ENCODE results near the gene MYO5B.

Gene MYO5B

GRCh38 chr18:49959176-49959575 lies 235.8 kb downstream of the MYO5B start:
- DNase-seq, result no peak

- no peak for DNase-seq
Observed at GRCh38 chr18:49955263-49955662, 239.7 kb downstream of the MYO5B start.

- DNase-seq, result no peak
Observed at GRCh38 chr18:49953391-49953790, 241.6 kb downstream of the MYO5B start.

- DNase-seq, result peak; percentile 77
Observed at GRCh38 chr18:49949951-49950395, 245.0 kb downstream of the MYO5B start.

- DNase-seq, result no peak
Observed at GRCh38 chr18:49948975-49949374, 246.0 kb downstream of the MYO5B start.

- DNase-seq, result no peak
Observed at GRCh38 chr18:49944663-49945062, 250.3 kb downstream of the MYO5B start.

- no peak for DNase-seq
Observed at GRCh38 chr18:49936821-49937220, 258.1 kb downstream of the MYO5B start.

- no peak for DNase-seq
Observed at GRCh38 chr18:49935215-49935614, 259.7 kb downstream of the MYO5B start.

- no peak for DNase-seq
Observed at GRCh38 chr18:49934457-49934856, 260.5 kb downstream of the MYO5B start.

GRCh38 chr18:49933530-49934128 lies 261.3 kb downstream of the MYO5B start:
- no peak for DNase-seq

GRCh38 chr18:49931760-49932159 lies 263.2 kb downstream of the MYO5B start:
- DNase-seq, result no peak

- no peak for DNase-seq
Observed at GRCh38 chr18:49931179-49931578, 263.8 kb downstream of the MYO5B start.

GRCh38 chr18:49926106-49926745 lies 268.7 kb downstream of the MYO5B start:
- no peak for DNase-seq

GRCh38 chr18:49924293-49924983 lies 270.5 kb downstream of the MYO5B start:
- DNase-seq, result no peak

- no peak for DNase-seq
Observed at GRCh38 chr18:49922228-49922627, 272.7 kb downstream of the MYO5B start.

GRCh38 chr18:49921318-49921985 lies 273.5 kb downstream of the MYO5B start:
- DNase-seq, result no peak

- no peak for DNase-seq
Observed at GRCh38 chr18:49920731-49921130, 274.2 kb downstream of the MYO5B start.

GRCh38 chr18:49917742-49918141 lies 277.2 kb downstream of the MYO5B start:
- no peak for DNase-seq

GRCh38 chr18:49915352-49915751 lies 279.6 kb downstream of the MYO5B start:
- no peak for DNase-seq

GRCh38 chr18:49913221-49913620 lies 281.7 kb downstream of the MYO5B start:
- no peak for DNase-seq

- no peak for DNase-seq
Observed at GRCh38 chr18:49911427-49911826, 283.5 kb downstream of the MYO5B start.

GRCh38 chr18:49910986-49911385 lies 284.0 kb downstream of the MYO5B start:
- DNase-seq, result no peak

GRCh38 chr18:49910019-49910418 lies 284.9 kb downstream of the MYO5B start:
- no peak for DNase-seq
